ENCODE results near the gene ATP10B.

- no peak for TF ChIP-seq CTCF (IDR thresholded peaks at IDR 0.05; ENCODE audit: insufficient read depth, low read length, poor library complexity, severe bottlenecking)
- TF ChIP-seq EZH2phosphoT487 (conservative IDR thresholded peaks at IDR 0.05; ENCODE audit: low read length), result no peak
Observed at GRCh38 chr5:160702934-160703333, 149.1 kb downstream of the ATP10B start.
